ENCODE data around the gene ZBTB16.

ZBTB16 gene

GRCh38 chr11:114199051-114199450 is 139.5 kb downstream of the ZBTB16 start:
- no peak overlapping the region for H3K23ac ChIP-seq (ENCODE audit: low read depth, low read length, poor library complexity)
- no peak overlapping the region for H3K4ac ChIP-seq (ENCODE audit: low read length)
- H3K4me3 ChIP-seq (ENCODE audit: low read length in 2 of 2) = no peak overlapping the region
- no CpG with 5 or more reads among the region's 26 CpGs for WGBS, 2 donors (ENCODE audit: extremely low coverage in 2 of 2, insufficient read length in 2 of 2, insufficient replicate concordance in 1 of 2)
- peak overlapping the region; percentile 29 for H2AK5ac ChIP-seq (ENCODE audit: low read depth, low read length)
- H2BK15ac ChIP-seq (ENCODE audit: low read length) = no peak overlapping the region
- no peak overlapping the region for H4K91ac ChIP-seq (ENCODE audit: low read depth, low read length, poor library complexity)
- no peak overlapping the region for H2BK12ac ChIP-seq (ENCODE audit: low read length)
- no peaks in the 10 kb centered on the region for H3K36me3 ChIP-seq (replicated peaks in 1 of 2; ENCODE audit: control insufficient read depth in 2 of 2, insufficient read depth in 2 of 2, low read length in 2 of 2)
- no peak overlapping the region for H3K4me2 ChIP-seq (ENCODE audit: insufficient read depth, low read length, poor library complexity, severe bottlenecking)
- H3K9me3 ChIP-seq (replicated peaks in 1 of 2; ENCODE audit: control insufficient read depth in 2 of 2, insufficient read depth in 1 of 2, low read depth in 1 of 2, low read length in 2 of 2) = no peaks in the 10 kb centered on the region
- H3K27me3 ChIP-seq (ENCODE audit: control insufficient read depth in 3 of 3, insufficient read depth in 3 of 3, low read depth in 1 of 3, low read length in 3 of 3) = no peaks in the 10 kb centered on the region
- DNase-seq (ENCODE audit: low spot score) = no peak
- H4K8ac ChIP-seq (ENCODE audit: low read depth, low read length) = no peak overlapping the region
- H3K79me1 ChIP-seq (ENCODE audit: low read depth, low read length) = peaks cover 6% of the 10 kb centered on the region
- H2BK5ac ChIP-seq (ENCODE audit: low read length) = no peak overlapping the region
- peaks cover 28 to 36% of the 10 kb centered on the region in 2 donors for H3K4me1 ChIP-seq (ENCODE audit: control insufficient read depth in 2 of 2, insufficient read depth in 1 of 2, low read depth in 1 of 2, low read length in 2 of 2)
- H3K27ac ChIP-seq (replicated peaks; ENCODE audit: low read length) = no peak overlapping the region
- no peak overlapping the region for H3K9ac ChIP-seq (ENCODE audit: low read depth, low read length, poor library complexity)
- H2BK120ac ChIP-seq (ENCODE audit: low read depth, low read length) = no peak overlapping the region
- no peak overlapping the region for H3K14ac ChIP-seq (ENCODE audit: low read length)
- no peak overlapping the region for H2AFZ ChIP-seq (ENCODE audit: low read length)
- peak overlapping the region; percentile 15 for H3K18ac ChIP-seq (ENCODE audit: low read length)

- H3K4me3 ChIP-seq (ENCODE audit: low read length in 2 of 2) = no peak overlapping the region
- H2BK12ac ChIP-seq (ENCODE audit: low read length) = no peak overlapping the region
- H3K4me1 ChIP-seq (ENCODE audit: control insufficient read depth in 2 of 2, insufficient read depth in 1 of 2, low read depth in 1 of 2, low read length in 2 of 2) = peaks cover 26 to 31% of the 10 kb centered on the region in 2 donors
- peaks cover 0 to 8% of the 10 kb centered on the region in 2 donors for H3K36me3 ChIP-seq (replicated peaks in 1 of 2; ENCODE audit: control insufficient read depth in 2 of 2, insufficient read depth in 2 of 2, low read length in 2 of 2)
- no peak overlapping the region for H4K8ac ChIP-seq (ENCODE audit: low read depth, low read length)
- H3K23ac ChIP-seq (ENCODE audit: low read depth, low read length, poor library complexity) = no peak overlapping the region
- no peaks in the 10 kb centered on the region for H3K9me3 ChIP-seq (replicated peaks in 1 of 2; ENCODE audit: control insufficient read depth in 2 of 2, insufficient read depth in 1 of 2, low read depth in 1 of 2, low read length in 2 of 2)
- H3K27ac ChIP-seq (replicated peaks; ENCODE audit: low read length) = no peak overlapping the region
- no peak for DNase-seq (ENCODE audit: low spot score)
- H3K14ac ChIP-seq (ENCODE audit: low read length) = no peak overlapping the region
- no peak overlapping the region for H4K91ac ChIP-seq (ENCODE audit: low read depth, low read length, poor library complexity)
- no CpG with 5 or more reads among the region's 9 CpGs for WGBS, 2 donors (ENCODE audit: extremely low coverage in 2 of 2, insufficient read length in 2 of 2, insufficient replicate concordance in 1 of 2)
- H3K9ac ChIP-seq (ENCODE audit: low read depth, low read length, poor library complexity) = no peak overlapping the region
- H3K18ac ChIP-seq (ENCODE audit: low read length) = no peak overlapping the region
- peaks cover 6% of the 10 kb centered on the region for H3K79me1 ChIP-seq (ENCODE audit: low read depth, low read length)
- H2BK120ac ChIP-seq (ENCODE audit: low read depth, low read length) = no peak overlapping the region
- H2AFZ ChIP-seq (ENCODE audit: low read length) = no peak overlapping the region
- H2AK5ac ChIP-seq (ENCODE audit: low read depth, low read length) = no peak overlapping the region
- H3K4ac ChIP-seq (ENCODE audit: low read length) = no peak overlapping the region
- H2BK15ac ChIP-seq (ENCODE audit: low read length) = no peak overlapping the region
- H3K4me2 ChIP-seq (ENCODE audit: insufficient read depth, low read length, poor library complexity, severe bottlenecking) = no peak overlapping the region
- H3K27me3 ChIP-seq (ENCODE audit: control insufficient read depth in 3 of 3, insufficient read depth in 3 of 3, low read depth in 1 of 3, low read length in 3 of 3) = no peaks in the 10 kb centered on the region
- H2BK5ac ChIP-seq (ENCODE audit: low read length) = no peak overlapping the region
Observed at GRCh38 chr11:114200351-114201133, 141.0 kb downstream of the ZBTB16 start.

GRCh38 chr11:114201219-114201618 is 141.7 kb downstream of the ZBTB16 start:
- H2AFZ ChIP-seq (ENCODE audit: low read length) = no peak overlapping the region
- WGBS, 2 donors (ENCODE audit: extremely low coverage in 2 of 2, insufficient read length in 2 of 2, insufficient replicate concordance in 1 of 2) = no CpG with 5 or more reads among the region's 8 CpGs
- no peak overlapping the region for H2BK15ac ChIP-seq (ENCODE audit: low read length)
- no peak overlapping the region for H2BK120ac ChIP-seq (ENCODE audit: low read depth, low read length)
- H3K4ac ChIP-seq (ENCODE audit: low read length) = no peak overlapping the region
- no peak overlapping the region for H4K8ac ChIP-seq (ENCODE audit: low read depth, low read length)
- H3K9me3 ChIP-seq (replicated peaks in 1 of 2; ENCODE audit: control insufficient read depth in 2 of 2, insufficient read depth in 1 of 2, low read depth in 1 of 2, low read length in 2 of 2) = no peaks in the 10 kb centered on the region
- no peak overlapping the region for H3K4me3 ChIP-seq (ENCODE audit: low read length in 2 of 2)
- peaks cover 28 to 31% of the 10 kb centered on the region in 2 donors for H3K4me1 ChIP-seq (ENCODE audit: control insufficient read depth in 2 of 2, insufficient read depth in 1 of 2, low read depth in 1 of 2, low read length in 2 of 2)
- no peak overlapping the region for H2BK12ac ChIP-seq (ENCODE audit: low read length)
- no peak for DNase-seq (ENCODE audit: low spot score)
- no peak overlapping the region for H3K23ac ChIP-seq (ENCODE audit: low read depth, low read length, poor library complexity)
- no peak overlapping the region for H3K4me2 ChIP-seq (ENCODE audit: insufficient read depth, low read length, poor library complexity, severe bottlenecking)
- H3K79me1 ChIP-seq (ENCODE audit: low read depth, low read length) = peaks cover 6% of the 10 kb centered on the region
- no peak overlapping the region for H2AK5ac ChIP-seq (ENCODE audit: low read depth, low read length)
- H3K27ac ChIP-seq (replicated peaks; ENCODE audit: low read length) = no peak overlapping the region
- H3K27me3 ChIP-seq (ENCODE audit: control insufficient read depth in 3 of 3, insufficient read depth in 3 of 3, low read depth in 1 of 3, low read length in 3 of 3) = no peaks in the 10 kb centered on the region
- H4K91ac ChIP-seq (ENCODE audit: low read depth, low read length, poor library complexity) = no peak overlapping the region
- peak overlapping the region; percentile 23 for H3K18ac ChIP-seq (ENCODE audit: low read length)
- no peak overlapping the region for H3K9ac ChIP-seq (ENCODE audit: low read depth, low read length, poor library complexity)
- no peak overlapping the region for H3K14ac ChIP-seq (ENCODE audit: low read length)
- no peak overlapping the region for H2BK5ac ChIP-seq (ENCODE audit: low read length)
- H3K36me3 ChIP-seq (replicated peaks in 1 of 2; ENCODE audit: control insufficient read depth in 2 of 2, insufficient read depth in 2 of 2, low read length in 2 of 2) = peaks cover 0 to 8% of the 10 kb centered on the region in 2 donors

- no peak overlapping the region for H3K23ac ChIP-seq (ENCODE audit: low read depth, low read length, poor library complexity)
- WGBS, 2 donors (ENCODE audit: extremely low coverage in 2 of 2, insufficient read length in 2 of 2, insufficient replicate concordance in 1 of 2) = no CpG with 5 or more reads among the region's 8 CpGs
- no peak overlapping the region for H2AFZ ChIP-seq (ENCODE audit: low read length)
- no peak for DNase-seq (ENCODE audit: low spot score)
- H2BK5ac ChIP-seq (ENCODE audit: low read length) = no peak overlapping the region
- H3K79me1 ChIP-seq (ENCODE audit: low read depth, low read length) = peaks cover 6% of the 10 kb centered on the region
- no peak overlapping the region for H3K4ac ChIP-seq (ENCODE audit: low read length)
- no peaks in the 10 kb centered on the region for H3K27me3 ChIP-seq (ENCODE audit: control insufficient read depth in 3 of 3, insufficient read depth in 3 of 3, low read depth in 1 of 3, low read length in 3 of 3)
- H3K4me1 ChIP-seq (ENCODE audit: control insufficient read depth in 2 of 2, insufficient read depth in 1 of 2, low read depth in 1 of 2, low read length in 2 of 2) = peaks cover 27 to 29% of the 10 kb centered on the region in 2 donors
- no peaks in the 10 kb centered on the region for H3K9me3 ChIP-seq (replicated peaks in 1 of 2; ENCODE audit: control insufficient read depth in 2 of 2, insufficient read depth in 1 of 2, low read depth in 1 of 2, low read length in 2 of 2)
- no peak overlapping the region for H4K8ac ChIP-seq (ENCODE audit: low read depth, low read length)
- no peak overlapping the region for H2BK15ac ChIP-seq (ENCODE audit: low read length)
- no peak overlapping the region for H3K27ac ChIP-seq (replicated peaks; ENCODE audit: low read length)
- peaks cover 0 to 8% of the 10 kb centered on the region in 2 donors for H3K36me3 ChIP-seq (replicated peaks in 1 of 2; ENCODE audit: control insufficient read depth in 2 of 2, insufficient read depth in 2 of 2, low read length in 2 of 2)
- H2BK12ac ChIP-seq (ENCODE audit: low read length) = no peak overlapping the region
- no peak overlapping the region for H3K18ac ChIP-seq (ENCODE audit: low read length)
- H3K14ac ChIP-seq (ENCODE audit: low read length) = no peak overlapping the region
- H2AK5ac ChIP-seq (ENCODE audit: low read depth, low read length) = no peak overlapping the region
- H4K91ac ChIP-seq (ENCODE audit: low read depth, low read length, poor library complexity) = no peak overlapping the region
- H2BK120ac ChIP-seq (ENCODE audit: low read depth, low read length) = no peak overlapping the region
- H3K9ac ChIP-seq (ENCODE audit: low read depth, low read length, poor library complexity) = no peak overlapping the region
- no peak overlapping the region for H3K4me2 ChIP-seq (ENCODE audit: insufficient read depth, low read length, poor library complexity, severe bottlenecking)
- H3K4me3 ChIP-seq (ENCODE audit: low read length in 2 of 2) = no peak overlapping the region
Observed at GRCh38 chr11:114202011-114202609, 142.6 kb downstream of the ZBTB16 start.

Data from neuronal stem cell (in vitro differentiated cells).